ENCODE measurements around the gene C19orf81.

DNA sequence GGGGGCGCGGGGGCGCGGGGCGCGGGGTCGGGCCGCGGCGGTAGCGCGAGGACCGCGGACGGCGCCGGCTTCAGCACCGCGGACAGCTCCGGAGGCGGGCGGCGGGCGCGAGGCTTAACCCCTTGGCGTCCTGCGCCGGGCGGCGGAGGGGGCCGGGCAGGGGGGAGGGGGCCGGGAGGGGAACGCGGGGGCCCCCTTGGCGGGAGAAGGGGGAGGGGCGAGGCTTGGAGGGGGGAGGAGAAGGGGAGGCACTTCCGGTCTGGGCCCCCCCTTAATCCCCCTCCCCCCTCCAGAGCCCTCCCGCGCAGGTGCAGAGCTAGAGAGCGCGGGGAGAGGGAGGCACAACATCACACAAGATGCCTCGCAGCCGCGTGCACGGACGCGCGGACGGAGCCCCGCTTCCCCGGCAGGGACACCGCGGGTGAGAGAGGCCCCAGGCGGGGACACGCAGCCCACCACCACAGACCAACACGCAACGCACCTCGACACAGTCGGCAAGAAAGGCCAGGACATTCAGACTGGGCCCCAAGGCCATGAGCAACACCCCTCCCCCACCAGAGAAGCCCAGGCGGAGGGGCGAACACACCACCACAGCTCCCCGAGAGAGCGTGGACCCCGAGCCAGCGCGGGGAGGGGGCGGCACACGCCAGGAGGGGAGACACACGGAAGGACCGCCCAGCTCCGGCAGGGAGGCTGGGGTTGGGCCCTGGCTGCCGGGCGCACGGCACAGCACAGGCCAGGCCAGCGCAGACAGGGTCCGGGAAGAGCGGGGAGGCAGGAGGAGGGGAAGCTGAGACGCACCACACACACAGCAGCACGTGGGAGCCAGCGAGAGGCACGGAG lies 46.2 kb downstream of the C19orf81 start:
- no peak for TF ChIP-seq NANOG (IDR thresholded peaks at IDR 0.05; ENCODE audit: insufficient read depth, low read depth, low read length, poor library complexity, severe bottlenecking)
- no peak for TF ChIP-seq POLR2AphosphoS5 (IDR thresholded peaks at IDR 0.05; ENCODE audit: low read depth, low read length)
- TF ChIP-seq TBP (IDR thresholded peaks at IDR 0.05; ENCODE audit: low read depth, low read length), result no peak
- no peak for TF ChIP-seq ZNF274 (IDR thresholded peaks at IDR 0.05; ENCODE audit: borderline replicate concordance, extremely low read depth, low read length)
- no peak for TF ChIP-seq EP300 (IDR thresholded peaks at IDR 0.05; ENCODE audit: borderline replicate concordance in 1 of 2, low read depth in 2 of 2, low read length in 2 of 2)
- TF ChIP-seq, protein P1, sequence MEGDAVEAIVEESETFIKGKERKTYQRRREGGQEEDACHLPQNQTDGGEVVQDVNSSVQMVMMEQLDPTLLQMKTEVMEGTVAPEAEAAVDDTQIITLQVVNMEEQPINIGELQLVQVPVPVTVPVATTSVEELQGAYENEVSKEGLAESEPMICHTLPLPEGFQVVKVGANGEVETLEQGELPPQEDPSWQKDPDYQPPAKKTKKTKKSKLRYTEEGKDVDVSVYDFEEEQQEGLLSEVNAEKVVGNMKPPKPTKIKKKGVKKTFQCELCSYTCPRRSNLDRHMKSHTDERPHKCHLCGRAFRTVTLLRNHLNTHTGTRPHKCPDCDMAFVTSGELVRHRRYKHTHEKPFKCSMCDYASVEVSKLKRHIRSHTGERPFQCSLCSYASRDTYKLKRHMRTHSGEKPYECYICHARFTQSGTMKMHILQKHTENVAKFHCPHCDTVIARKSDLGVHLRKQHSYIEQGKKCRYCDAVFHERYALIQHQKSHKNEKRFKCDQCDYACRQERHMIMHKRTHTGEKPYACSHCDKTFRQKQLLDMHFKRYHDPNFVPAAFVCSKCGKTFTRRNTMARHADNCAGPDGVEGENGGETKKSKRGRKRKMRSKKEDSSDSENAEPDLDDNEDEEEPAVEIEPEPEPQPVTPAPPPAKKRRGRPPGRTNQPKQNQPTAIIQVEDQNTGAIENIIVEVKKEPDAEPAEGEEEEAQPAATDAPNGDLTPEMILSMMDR (IDR thresholded peaks at IDR 0.05; ENCODE audit: control extremely low read depth in 1 of 3, insufficient read depth in 1 of 3, low read depth in 1 of 3, low read length in 3 of 3), result no peak
- no peak for TF ChIP-seq CHD2 (IDR thresholded peaks at IDR 0.05; ENCODE audit: low read length)
- no peak for TF ChIP-seq RAD21 (IDR thresholded peaks at IDR 0.05 in 1 of 2, conservative IDR thresholded peaks at IDR 0.05 in 1 of 2; ENCODE audit: low read depth in 2 of 2, low read length in 2 of 2)
- TF ChIP-seq POLR2A (IDR thresholded peaks at IDR 0.05; ENCODE audit: control extremely low read depth in 1 of 2, low read depth in 2 of 2, low read length in 2 of 2), result no peak
- TF ChIP-seq, protein P2, sequence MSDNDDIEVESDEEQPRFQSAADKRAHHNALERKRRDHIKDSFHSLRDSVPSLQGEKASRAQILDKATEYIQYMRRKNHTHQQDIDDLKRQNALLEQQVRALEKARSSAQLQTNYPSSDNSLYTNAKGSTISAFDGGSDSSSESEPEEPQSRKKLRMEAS (IDR thresholded peaks at IDR 0.05), result peak; percentile 70
- no peak for TF ChIP-seq SP1 (IDR thresholded peaks at IDR 0.05; ENCODE audit: low read depth, low read length)
- TF ChIP-seq RFX5 (IDR thresholded peaks at IDR 0.05; ENCODE audit: borderline replicate concordance, low read depth, low read length), result no peak
- no peak for TF ChIP-seq TAF1 (IDR thresholded peaks at IDR 0.05; ENCODE audit: low read depth, low read length)
